ENCODE data around the gene RPL15. TPM values are rescaled to one million over a fixed set of nuclear protein-coding genes. Genes with fewer than 3 reads are reported as not detected.

Gene RPL15
- total RNA-seq, 2 experiments from 2014 or later: 1,249 to 1,693 TPM

- CTCF ChIA-PET: interaction anchor here (1.4 kb wide), 1 partner anchor 17 kb away, joined by 3 read pairs; no protein-coding TSS in a partner anchor
- H3K27me3 Mint-ChIP-seq: peaks cover under 1% of the 10 kb centered on the region
- no peak for DNase-seq
- peaks cover 2% of the 10 kb centered on the region for H3K36me3 Mint-ChIP-seq
- ATAC-seq: no peak
- H3K27ac Mint-ChIP-seq: no peak overlapping the region
- no peaks in the 10 kb centered on the region for H3K9me3 Mint-ChIP-seq (ENCODE audit: low read depth)
- peaks cover 1% of the 10 kb centered on the region for H3K4me1 Mint-ChIP-seq
- H3K4me3 Mint-ChIP-seq: no peak overlapping the region
These were observed 9.3 kb downstream of the RPL15 start for GRCh38 chr3:23926246-23926645.

- H3K27ac Mint-ChIP-seq: no peak overlapping the region
- no peaks in the 10 kb centered on the region for H3K9me3 Mint-ChIP-seq (ENCODE audit: low read depth)
- H3K27me3 Mint-ChIP-seq: peaks cover 3% of the 10 kb centered on the region
- peaks cover 5% of the 10 kb centered on the region for H3K4me1 Mint-ChIP-seq
- DNase-seq: no peak
- no peak overlapping the region for H3K4me3 Mint-ChIP-seq
- ATAC-seq: no peak
- no peaks in the 10 kb centered on the region for H3K36me3 Mint-ChIP-seq
- CTCF ChIA-PET: interaction anchor here (1.4 kb wide), 1 partner anchor 17 kb away, joined by 3 read pairs; no protein-coding TSS in a partner anchor
These were observed 9.8 kb downstream of the RPL15 start for GRCh38 chr3:23926736-23927135.

- no peaks in the 10 kb centered on the region for H3K36me3 Mint-ChIP-seq
- DNase-seq: no peak
- no peak overlapping the region for H3K4me3 Mint-ChIP-seq
- CTCF ChIA-PET: interaction anchor here (0.9 kb wide), 1 partner anchor 18 kb away, joined by 4 read pairs; no protein-coding TSS in a partner anchor
- no peak for ATAC-seq
- H3K27me3 Mint-ChIP-seq: peaks cover 3% of the 10 kb centered on the region
- H3K27ac Mint-ChIP-seq: no peak overlapping the region
- H3K9me3 Mint-ChIP-seq (ENCODE audit: low read depth): no peaks in the 10 kb centered on the region
- H3K4me1 Mint-ChIP-seq: peaks cover 7% of the 10 kb centered on the region
These were observed 11.6 kb downstream of the RPL15 start for GRCh38 chr3:23928524-23928923.

GRCh38 chr3:23931597-23931996 is 14.7 kb downstream of the RPL15 start:
- peaks cover 3% of the 10 kb centered on the region for H3K27me3 Mint-ChIP-seq
- CTCF ChIA-PET: no interaction called here
- no peaks in the 10 kb centered on the region for H3K36me3 Mint-ChIP-seq
- no peak for DNase-seq
- H3K9me3 Mint-ChIP-seq (ENCODE audit: low read depth): no peaks in the 10 kb centered on the region
- no peak overlapping the region for H3K4me3 Mint-ChIP-seq
- ATAC-seq: no peak
- peaks cover 7% of the 10 kb centered on the region for H3K4me1 Mint-ChIP-seq
- H3K27ac Mint-ChIP-seq: no peak overlapping the region

- H3K4me1 Mint-ChIP-seq: peaks cover 7% of the 10 kb centered on the region
- no peak overlapping the region for H3K4me3 Mint-ChIP-seq
- ATAC-seq (no peak), DNase-seq (no peak)
- peaks cover 12% of the 10 kb centered on the region for H3K27me3 Mint-ChIP-seq
- no peaks in the 10 kb centered on the region for H3K36me3 Mint-ChIP-seq
- no peaks in the 10 kb centered on the region for H3K9me3 Mint-ChIP-seq (ENCODE audit: low read depth)
- CTCF ChIA-PET: no interaction called here
- no peak overlapping the region for H3K27ac Mint-ChIP-seq
These were observed 15.6 kb downstream of the RPL15 start for GRCh38 chr3:23932571-23932970.

- ATAC-seq (no peak), DNase-seq (no peak)
- no peaks in the 10 kb centered on the region for H3K36me3 Mint-ChIP-seq
- H3K9me3 Mint-ChIP-seq (ENCODE audit: low read depth): no peaks in the 10 kb centered on the region
- peaks cover 12% of the 10 kb centered on the region for H3K27me3 Mint-ChIP-seq
- no peak overlapping the region for H3K4me3 Mint-ChIP-seq
- CTCF ChIA-PET: no interaction called here
- no peak overlapping the region for H3K27ac Mint-ChIP-seq
- H3K4me1 Mint-ChIP-seq: peaks cover 7% of the 10 kb centered on the region
These were observed 17.3 kb downstream of the RPL15 start for GRCh38 chr3:23934253-23934652.

- Mint-ChIP-seq H3K27ac (no peak overlapping the region), H3K4me3 (no peak overlapping the region), H3K4me1 (no peaks in the 10 kb centered on the region), H3K27me3 (peaks cover 15% of the 10 kb centered on the region), H3K36me3 (no peaks in the 10 kb centered on the region), H3K9me3 (ENCODE audit: low read depth) (no peaks in the 10 kb centered on the region)
- CTCF ChIA-PET: no interaction called here
- DNase-seq: no peak
- no peak for ATAC-seq
These were observed 20.4 kb downstream of the RPL15 start for GRCh38 chr3:23937296-23937695.

GRCh38 chr3:23938688-23939087 is 21.8 kb downstream of the RPL15 start:
- no peak overlapping the region for H3K4me3 Mint-ChIP-seq
- H3K27ac Mint-ChIP-seq: no peak overlapping the region
- no peaks in the 10 kb centered on the region for H3K9me3 Mint-ChIP-seq (ENCODE audit: low read depth)
- H3K27me3 Mint-ChIP-seq: peaks cover 27% of the 10 kb centered on the region
- CTCF ChIA-PET: no interaction called here
- no peaks in the 10 kb centered on the region for H3K36me3 Mint-ChIP-seq
- no peaks in the 10 kb centered on the region for H3K4me1 Mint-ChIP-seq
- ATAC-seq: no peak
- no peak for DNase-seq

- ATAC-seq: no peak
- Mint-ChIP-seq H3K36me3 (peaks cover 1% of the 10 kb centered on the region), H3K27ac (no peak overlapping the region), H3K4me3 (no peak overlapping the region), H3K9me3 (ENCODE audit: low read depth) (no peaks in the 10 kb centered on the region), H3K4me1 (peaks cover 8% of the 10 kb centered on the region), H3K27me3 (peaks cover 36% of the 10 kb centered on the region)
- CTCF ChIA-PET: no interaction called here
- no peak for DNase-seq
These were observed 23.8 kb downstream of the RPL15 start for GRCh38 chr3:23940775-23941174.

- Mint-ChIP-seq H3K27ac (no peak overlapping the region), H3K4me3 (no peak overlapping the region)
- DNase-seq: no peak
These were observed 24.5 kb downstream of the RPL15 start for GRCh38 chr3:23941440-23941839.

GRCh38 chr3:23942546-23942945 is 25.6 kb downstream of the RPL15 start:
- H3K4me3 Mint-ChIP-seq: no peak overlapping the region

More at GRCh38 chr3:23941440-23941839, 24.5 kb downstream of the RPL15 start:
- Mint-ChIP-seq H3K9me3 (ENCODE audit: low read depth) (no peaks in the 10 kb centered on the region), H3K36me3 (peaks cover 1% of the 10 kb centered on the region), H3K27me3 (peaks cover 36% of the 10 kb centered on the region), H3K4me1 (peaks cover 9% of the 10 kb centered on the region)
- CTCF ChIA-PET: no interaction called here
- ATAC-seq: no peak

GRCh38 chr3:23944007-23944783 is 27.3 kb downstream of the RPL15 start:
- ATAC-seq (no peak), DNase-seq (no peak)
- peak overlapping the region; percentile 76 for H3K4me3 Mint-ChIP-seq
- peaks cover 3% of the 10 kb centered on the region for H3K36me3 Mint-ChIP-seq
- CTCF ChIA-PET: interaction anchor here (1.3 to 1.7 kb wide), 3 partner anchors 18 to 55 kb away, joined by 3 to 10 read pairs (median 3); partner anchors contain the start of genes NKIRAS1 and RPL15
- no peaks in the 10 kb centered on the region for H3K9me3 Mint-ChIP-seq (ENCODE audit: low read depth)
- peaks cover 28% of the 10 kb centered on the region for H3K27me3 Mint-ChIP-seq
- peaks cover 14% of the 10 kb centered on the region for H3K4me1 Mint-ChIP-seq
- peak overlapping the region; percentile 16 for H3K27ac Mint-ChIP-seq

More at GRCh38 chr3:23942546-23942945, 25.6 kb downstream of the RPL15 start:
- H3K27ac Mint-ChIP-seq: no peak overlapping the region
- peaks cover 3% of the 10 kb centered on the region for H3K36me3 Mint-ChIP-seq
- DNase-seq (no peak), ATAC-seq (no peak)
- peaks cover 28% of the 10 kb centered on the region for H3K27me3 Mint-ChIP-seq
- CTCF ChIA-PET: no interaction called here
- H3K9me3 Mint-ChIP-seq (ENCODE audit: low read depth): no peaks in the 10 kb centered on the region
- peaks cover 14% of the 10 kb centered on the region for H3K4me1 Mint-ChIP-seq

GRCh38 chr3:23944861-23945662 is 28.1 kb downstream of the RPL15 start, which contains the start of gene NR1D2:
NR1D2 (plus strand) TSS chr3:23945286; CDS start chr3:23945579, 293 bp downstream.
- Mint-ChIP-seq H3K4me3 (peak within 1 kb of the TSS; percentile 80), H3K36me3 (peaks cover 3% of the 10 kb centered on the region), H3K4me1 (peaks cover 23% of the 10 kb centered on the region), H3K27me3 (peaks cover 28% of the 10 kb centered on the region), H3K27ac (peak within 1 kb of the TSS; percentile 84), H3K9me3 (ENCODE audit: low read depth) (no peaks in the 10 kb centered on the region)
- CTCF ChIA-PET: interaction anchor here (1.4 kb wide), 1 partner anchor 55 kb away, joined by 3 read pairs; no protein-coding TSS in a partner anchor
- DNase-seq: peak; percentile 82
- ATAC-seq: peak; percentile 61
